ENCODE results near the gene SMIM21.

DNA sequence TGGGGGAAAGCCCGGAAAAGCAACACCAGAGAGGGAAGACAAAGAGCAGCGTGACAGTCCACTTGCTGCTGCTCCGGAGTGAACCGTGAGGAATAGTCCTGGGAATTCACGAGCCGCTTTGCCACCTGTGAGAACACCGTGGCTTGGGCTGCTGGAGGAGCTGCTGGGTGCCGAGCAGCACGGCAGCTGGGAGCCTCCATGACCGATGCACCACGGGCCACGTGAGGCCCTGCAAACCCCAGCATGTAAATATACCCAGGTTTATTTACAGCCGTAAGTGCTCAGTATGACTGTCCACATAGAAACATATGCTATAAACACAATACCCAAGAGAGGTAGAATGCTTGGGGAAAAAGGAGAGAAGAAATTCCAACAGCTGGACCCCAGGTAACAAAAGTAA, 65.1 kb downstream of the SMIM21 start:
- TF ChIP-seq, protein P1, sequence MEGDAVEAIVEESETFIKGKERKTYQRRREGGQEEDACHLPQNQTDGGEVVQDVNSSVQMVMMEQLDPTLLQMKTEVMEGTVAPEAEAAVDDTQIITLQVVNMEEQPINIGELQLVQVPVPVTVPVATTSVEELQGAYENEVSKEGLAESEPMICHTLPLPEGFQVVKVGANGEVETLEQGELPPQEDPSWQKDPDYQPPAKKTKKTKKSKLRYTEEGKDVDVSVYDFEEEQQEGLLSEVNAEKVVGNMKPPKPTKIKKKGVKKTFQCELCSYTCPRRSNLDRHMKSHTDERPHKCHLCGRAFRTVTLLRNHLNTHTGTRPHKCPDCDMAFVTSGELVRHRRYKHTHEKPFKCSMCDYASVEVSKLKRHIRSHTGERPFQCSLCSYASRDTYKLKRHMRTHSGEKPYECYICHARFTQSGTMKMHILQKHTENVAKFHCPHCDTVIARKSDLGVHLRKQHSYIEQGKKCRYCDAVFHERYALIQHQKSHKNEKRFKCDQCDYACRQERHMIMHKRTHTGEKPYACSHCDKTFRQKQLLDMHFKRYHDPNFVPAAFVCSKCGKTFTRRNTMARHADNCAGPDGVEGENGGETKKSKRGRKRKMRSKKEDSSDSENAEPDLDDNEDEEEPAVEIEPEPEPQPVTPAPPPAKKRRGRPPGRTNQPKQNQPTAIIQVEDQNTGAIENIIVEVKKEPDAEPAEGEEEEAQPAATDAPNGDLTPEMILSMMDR (IDR thresholded peaks at IDR 0.05 in 4 of 5, conservative IDR thresholded peaks at IDR 0.05 in 1 of 5) = no peak
- no peak for TF ChIP-seq POLR2A (IDR thresholded peaks at IDR 0.05)

All from gastrocnemius medialis (tissue), 4 donors.